ENCODE measurements around the gene PRND.
"Not testable (repeated sequence)": the region's sequence is repeated elsewhere in the genome, so short reads cannot be mapped to it uniquely, and the experiment has no call there.

PRND gene

DNA sequence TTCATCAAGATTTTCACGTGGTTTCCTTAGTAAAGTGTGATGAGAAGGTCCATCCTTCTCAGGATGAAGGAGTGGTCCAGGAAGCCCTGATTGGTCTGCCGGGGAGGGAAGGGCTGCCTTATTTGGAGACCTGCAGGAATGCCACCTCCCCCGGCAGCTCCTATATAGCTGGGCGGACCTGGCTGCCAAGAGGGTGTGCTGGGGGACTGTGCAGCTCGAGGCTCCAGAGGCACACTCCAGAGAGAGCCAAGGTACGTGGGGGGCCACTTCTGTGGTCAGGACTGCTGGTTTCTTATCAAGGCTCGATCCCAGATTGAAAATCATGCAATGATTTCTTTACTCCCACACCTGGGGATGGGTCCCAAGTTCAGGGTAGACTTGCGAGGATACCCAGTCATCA lies at the start of gene PRND:
Gene PRND, plus strand, starts transcription at position 191 of the 400 bp plus-strand sequence. CDS start 2,643 bp downstream, outside the sequence.
- DNase-seq: no peak

- no peak for DNase-seq
Observed at GRCh38 chr20:4672948-4673347, 48.8 kb upstream of the PRND start.

DNA sequence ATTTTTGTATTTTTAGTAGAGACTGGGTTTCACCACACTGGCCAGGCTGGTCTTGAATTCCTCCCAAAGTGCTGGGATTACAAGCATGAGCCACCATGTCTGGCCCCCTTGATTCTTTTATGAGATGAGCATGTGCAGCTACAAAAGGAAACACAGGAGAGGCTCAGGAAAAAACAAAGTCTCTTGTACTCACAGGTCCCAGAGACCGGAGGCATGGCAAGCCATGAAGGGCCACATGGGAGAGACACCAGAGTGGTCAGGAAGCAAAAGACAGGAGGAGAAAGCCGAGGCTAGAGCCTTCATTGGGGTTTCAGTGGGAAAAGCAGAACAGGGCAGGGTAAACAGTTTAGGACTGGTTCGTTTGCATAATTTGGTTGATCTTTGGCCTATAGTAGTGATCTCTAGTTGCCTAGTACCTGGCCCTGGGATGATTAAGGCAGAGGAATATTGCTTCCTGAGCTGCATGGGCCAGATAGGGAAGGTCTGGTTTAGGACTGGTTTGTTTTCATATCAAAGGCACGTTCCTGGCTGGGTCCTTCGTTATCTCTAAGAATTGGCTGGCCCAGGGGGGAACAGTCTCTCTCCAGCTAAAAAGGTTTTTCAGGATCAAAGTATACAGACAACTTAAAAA lies 48.2 kb upstream of the PRND start:
- no peak for DNase-seq

DNA sequence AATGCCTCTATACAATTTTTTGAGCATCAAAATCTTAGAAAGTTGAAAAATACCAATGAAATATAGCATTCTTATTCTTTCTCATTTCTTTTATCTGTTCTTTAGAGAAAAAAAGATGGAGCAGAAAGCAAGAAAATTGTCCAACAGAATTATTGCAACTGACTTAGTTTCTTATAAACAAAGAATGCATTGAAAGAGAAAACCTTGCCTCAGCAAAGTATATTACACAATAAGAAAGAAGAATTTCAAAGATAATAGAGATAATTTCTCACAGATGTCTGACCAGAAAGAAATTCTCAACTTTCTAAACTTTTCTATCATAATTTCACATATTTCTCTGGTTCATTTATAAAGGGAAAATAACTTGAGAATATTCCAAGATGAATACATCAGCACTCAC lies 47.0 kb upstream of the PRND start:
- no peak for DNase-seq

- DNase-seq: no peak
Observed at GRCh38 chr20:4677846-4678245, 43.9 kb upstream of the PRND start.

DNA sequence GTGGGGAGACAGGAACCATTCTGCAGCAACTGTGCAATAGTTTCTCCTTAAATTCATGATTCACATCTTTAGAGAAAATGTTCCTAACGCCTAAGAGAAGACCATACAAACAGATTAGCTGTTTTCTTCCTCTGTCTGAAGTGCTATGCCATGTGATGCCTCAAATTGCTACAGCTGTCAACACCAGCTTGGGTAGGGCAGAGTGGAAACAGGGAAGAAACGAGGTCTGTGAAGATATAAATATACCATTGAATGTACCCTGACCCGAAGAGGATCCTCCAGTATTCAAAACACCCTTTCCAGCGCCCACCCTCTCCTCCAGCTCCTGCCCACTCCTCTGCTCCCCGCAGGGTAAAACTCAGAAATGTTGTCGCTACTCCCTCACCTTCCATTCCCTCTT lies 40.3 kb upstream of the PRND start:
- DNase-seq: no peak

- no peak for DNase-seq
Observed at GRCh38 chr20:4681991-4682401, 39.7 kb upstream of the PRND start.

- DNase-seq: no peak
Observed at GRCh38 chr20:4682682-4683081, 39.0 kb upstream of the PRND start.

- DNase-seq: no peak
Observed at GRCh38 chr20:4683261-4683660, 38.4 kb upstream of the PRND start.

- DNase-seq: no peak
Observed at GRCh38 chr20:4684837-4685413, 36.8 kb upstream of the PRND start.

DNA sequence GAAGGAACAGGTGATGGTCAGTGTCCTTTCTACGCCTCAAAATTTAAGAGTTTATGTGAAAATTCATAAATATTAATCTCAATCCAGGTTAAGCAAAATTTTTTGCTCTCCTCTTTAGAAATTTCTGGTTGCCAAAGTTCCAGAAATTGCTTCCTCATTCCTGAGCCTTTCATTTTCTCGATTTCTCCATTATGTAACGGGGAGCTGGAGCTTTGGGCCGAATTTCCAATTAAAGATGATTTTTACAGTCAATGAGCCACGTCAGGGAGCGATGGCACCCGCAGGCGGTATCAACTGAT lies 35.8 kb upstream of the PRND start:
- no peak for DNase-seq

- no peak for DNase-seq
Observed at GRCh38 chr20:4688305-4688704, 33.4 kb upstream of the PRND start.

GRCh38 chr20:4689220-4689619 lies 32.5 kb upstream of the PRND start:
- DNase-seq: no peak

DNA sequence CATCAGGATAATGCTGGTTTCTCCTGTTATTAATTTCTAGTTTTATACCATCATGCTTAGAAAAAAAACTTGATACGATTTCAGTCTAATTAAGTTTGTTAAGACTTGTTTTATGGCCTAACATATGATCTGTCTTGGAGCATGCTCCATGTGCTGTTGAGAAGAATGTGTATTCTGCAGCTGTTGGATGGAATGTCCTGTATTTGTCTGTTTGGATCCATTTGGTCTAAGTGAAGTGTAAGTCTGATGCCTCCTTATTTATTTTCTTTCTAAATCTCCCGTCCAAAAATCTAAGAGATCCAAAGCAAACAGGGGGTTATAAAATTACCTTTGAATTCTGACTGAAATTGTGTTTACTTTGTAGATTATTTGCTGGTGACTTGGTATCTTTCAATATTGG lies 30.0 kb upstream of the PRND start:
- DNase-seq: no peak

GRCh38 chr20:4694076-4694475 lies 27.6 kb upstream of the PRND start:
- DNase-seq: no peak

DNA sequence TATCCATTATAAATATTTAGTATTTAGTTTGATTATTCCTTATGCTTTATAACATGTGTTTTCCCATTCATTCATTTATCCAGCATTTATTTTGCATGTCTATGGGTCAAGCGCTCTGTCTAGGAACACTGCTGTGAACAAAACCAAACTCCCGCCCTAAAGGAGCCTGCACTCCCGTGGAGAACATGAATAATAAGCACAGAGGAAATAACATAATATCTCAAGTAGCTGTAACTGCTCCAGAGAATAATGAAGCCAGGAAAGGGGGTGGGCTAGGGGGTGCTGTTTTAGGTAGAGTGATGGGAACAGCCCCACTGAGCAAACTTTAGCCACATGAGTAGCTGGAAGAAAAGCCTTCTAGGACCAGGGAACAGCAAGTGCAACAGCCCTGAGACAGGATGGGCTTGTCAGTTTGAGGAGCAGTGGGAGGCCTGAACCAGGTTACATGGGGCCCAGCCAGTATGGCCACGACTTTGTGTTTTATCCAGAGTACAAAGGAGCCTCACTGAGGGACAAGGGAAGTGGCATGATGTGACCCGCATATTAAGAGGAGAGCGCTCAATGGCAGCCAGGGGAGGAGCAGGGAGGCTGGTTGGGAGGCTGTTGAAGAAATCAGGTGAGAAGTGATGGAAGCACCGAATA lies 24.4 kb upstream of the PRND start:
- DNase-seq: no peak

GRCh38 chr20:4697831-4698221 lies 23.9 kb upstream of the PRND start:
- no peak for DNase-seq

GRCh38 chr20:4699216-4699615 lies 22.5 kb upstream of the PRND start:
- no peak for DNase-seq

- no peak for DNase-seq
Observed at GRCh38 chr20:4699957-4700356, 21.8 kb upstream of the PRND start.

GRCh38 chr20:4702562-4703280 lies 19.0 kb upstream of the PRND start:
- DNase-seq: no peak

DNA sequence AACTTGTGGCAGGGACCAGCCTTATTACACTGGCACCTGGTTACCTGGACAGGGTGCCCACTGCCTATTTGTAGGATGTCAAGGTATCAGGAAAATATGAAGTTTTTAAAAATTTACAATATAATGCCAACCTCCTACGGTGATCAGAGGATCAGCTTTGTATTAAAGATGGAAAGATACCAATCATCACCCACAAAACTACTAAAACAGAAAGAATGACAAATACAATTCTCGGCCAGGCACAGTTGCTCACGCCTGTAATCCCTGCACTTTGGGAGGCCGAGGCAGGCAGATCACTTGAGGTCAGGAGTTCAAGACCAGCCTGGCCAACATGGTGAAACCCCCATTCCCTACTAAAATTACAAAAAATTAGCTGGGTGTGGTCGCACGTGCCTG lies 18.4 kb upstream of the PRND start:
- no peak for DNase-seq

DNA sequence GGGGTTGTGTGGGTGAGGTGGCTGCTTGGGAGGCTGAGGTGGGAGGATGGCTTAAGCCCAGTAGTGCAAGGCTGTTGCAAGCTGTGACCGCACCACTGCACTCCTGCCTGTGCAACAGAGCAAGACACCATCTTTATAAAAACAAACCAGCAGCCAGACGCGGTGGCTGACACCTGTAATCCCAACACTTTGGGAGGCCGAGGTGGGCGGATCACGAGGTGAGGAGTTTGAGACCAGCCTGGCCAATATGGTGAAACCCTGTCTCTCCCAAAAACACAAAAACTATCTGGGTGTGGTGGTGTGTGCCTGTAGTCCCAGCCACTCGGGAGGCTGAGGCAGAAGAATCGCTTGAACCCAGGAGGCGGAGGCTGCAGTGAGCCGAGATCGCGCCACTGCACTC lies 14.8 kb upstream of the PRND start:
- DNase-seq: not testable (repeated sequence)

DNA sequence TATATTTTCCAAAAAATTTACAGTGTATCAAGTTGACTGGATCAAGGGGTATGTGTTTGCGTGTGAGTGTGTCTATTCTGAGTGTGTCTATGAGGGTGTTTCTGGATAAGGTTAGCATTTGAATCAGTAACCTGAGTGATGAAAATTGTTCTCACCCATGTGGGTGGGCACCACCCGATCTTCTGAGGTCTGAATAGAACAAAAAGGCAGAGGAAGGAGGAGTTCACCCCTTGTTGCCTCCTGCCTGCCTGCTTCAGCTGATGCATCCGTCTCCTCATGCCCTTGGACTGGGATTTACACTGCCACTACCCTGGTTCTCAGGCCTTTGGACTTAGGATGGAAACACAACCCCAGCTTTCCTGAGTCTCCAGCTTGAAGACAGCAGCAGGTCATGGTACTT lies 13.7 kb upstream of the PRND start:
- no peak for DNase-seq

GRCh38 chr20:4708856-4709255 lies 12.9 kb upstream of the PRND start:
- no peak for DNase-seq

Data from NCI-H446 (cell line).